HL-60 (cell line): ENCODE data around the gene ECD.

Experiments used
- CTCF ChIP-seq: IDR thresholded peaks from one replicate; pipeline ENCODE4 v1.5.1; 2011; ENCODE audit warnings: low read length, control low read depth, inconsistent platforms; ENCODE audit not compliant: insufficient read depth
- POLR2AphosphoS5 ChIP-seq: IDR thresholded peaks from 2 replicates; pipeline ENCODE4 v1.6.1; 2012; ENCODE audit warnings: low read depth
- REST ChIP-seq: IDR thresholded peaks from 2 replicates; pipeline ENCODE4 v1.6.1; 2012; ENCODE audit warnings: low read depth; ENCODE audit not compliant: insufficient replicate concordance
- SPI1 ChIP-seq: IDR thresholded peaks from 2 replicates; pipeline ENCODE4 v1.6.1; 2012; ENCODE audit warnings: low read depth, mild to moderate bottlenecking, borderline replicate concordance

- no peak for TF ChIP-seq CTCF
- TF ChIP-seq REST: no peak
- TF ChIP-seq POLR2AphosphoS5: peak; percentile 89
- peak; percentile 25; the same call in 1 of the 2 replicates for TF ChIP-seq SPI1
These were observed at the start of gene ECD, which contains the start of gene FAM149B1 for GRCh38 chr10:73167783-73168464.
